Hepatocyte (in vitro differentiated cells): ENCODE data around the gene SERPINA6. TPM values are rescaled to one million over a fixed set of nuclear protein-coding genes. Genes with fewer than 3 reads are reported as not detected.

Source experiments
- DNase-seq: peaks from one replicate; pipeline ENCODE4 v3.0.0-alpha.2; 2016; ENCODE audit warnings: low spot score
- H2AFZ ChIP-seq: fragments of 200-600 bp; sonication (generic); 2 replicates; pipeline ENCODE4 v1.6.0; 2016; ENCODE audit warnings: antibody characterized with exemption, mild to moderate bottlenecking
- H3K27ac ChIP-seq: fragments of 200-600 bp; sonication (generic); 2 replicates; pipeline ENCODE4 v1.5.1; 2016; ENCODE audit warnings: mild to moderate bottlenecking
- H3K27me3 ChIP-seq: fragments of 200-600 bp; sonication (generic); 2 replicates; pipeline ENCODE4 v1.6.1; 2016
- H3K36me3 ChIP-seq: fragments of 200-600 bp; sonication (generic); replicated peaks from 2 replicates; pipeline ENCODE4 v1.5.1; 2016; ENCODE audit warnings: low read depth; ENCODE audit not compliant: insufficient read depth
- H3K4me1 ChIP-seq: fragments of 200-600 bp; sonication (generic); 2 replicates; pipeline ENCODE4 v1.5.1; 2016; ENCODE audit warnings: mild to moderate bottlenecking, moderate library complexity; ENCODE audit not compliant: insufficient read depth
- H3K4me2 ChIP-seq: fragments of 200-600 bp; sonication (generic); 2 replicates; pipeline ENCODE4 v1.6.0; 2016
- H3K4me3 ChIP-seq: fragments of 200-600 bp; sonication (generic); 2 replicates; pipeline ENCODE4 v1.5.1; 2016; ENCODE audit warnings: mild to moderate bottlenecking
- H3K79me2 ChIP-seq: fragments of 200-600 bp; sonication (generic); 2 replicates; pipeline ENCODE4 v1.6.0; 2017; ENCODE audit warnings: mild to moderate bottlenecking
- H3K9me2 ChIP-seq: fragments of 200-600 bp; sonication (generic); replicated peaks from 2 replicates; pipeline ENCODE4 v1.6.0; 2017; ENCODE audit warnings: mild to moderate bottlenecking; ENCODE audit not compliant: insufficient read depth
- H3K9me3 ChIP-seq: fragments of 200-600 bp; sonication (generic); 2 replicates; pipeline ENCODE4 v1.5.1; 2016; ENCODE audit warnings: low read depth, mild to moderate bottlenecking
- H4K20me1 ChIP-seq: fragments of 200-600 bp; sonication (generic); 2 replicates; pipeline ENCODE4 v1.6.0; 2016; ENCODE audit warnings: mild to moderate bottlenecking; ENCODE audit not compliant: insufficient read depth, poor library complexity, severe bottlenecking
- CTCF ChIP-seq: fragments of 200-600 bp; sonication (generic); IDR thresholded peaks from 2 replicates; pipeline ENCODE4 v1.5.1; 2016; ENCODE audit warnings: antibody characterized with exemption, mild to moderate bottlenecking; ENCODE audit not compliant: poor library complexity
- EZH2 ChIP-seq: fragments of 200-600 bp; sonication (generic); IDR thresholded peaks from 2 replicates; pipeline ENCODE4 v1.6.1; 2016; ENCODE audit warnings: antibody characterized with exemption, mild to moderate bottlenecking, borderline replicate concordance
- EZH2phosphoT487 ChIP-seq: fragments of 200-600 bp; sonication (generic); IDR thresholded peaks from one replicate; pipeline ENCODE4 v1.6.1; 2018; ENCODE audit warnings: antibody characterized with exemption, mild to moderate bottlenecking, low read depth, moderate library complexity; ENCODE audit not compliant: unreplicated experiment, severe bottlenecking
- WGBS: methylation state at CpG from one replicate; pipeline ENCODE4 v1.1.6; 2016; ENCODE audit warnings: low lambda C conversion rate; ENCODE audit errors: missing lambda C conversion rate; 5-methylcytosine and 5-hydroxymethylcytosine counted together
- polyA plus RNA-seq: library from polyadenylated mRNA; unstranded; fragments of >200 nt; fragmentation: Nextera tagmentation; extraction: Ambion mirVana; gene quantifications from 2 replicates; pipeline ENCODE4 v1.2.1, GENCODE V29; 2016
- total RNA-seq: library from RNA; depleted of rRNA; stranded (reverse); fragments of >200 nt; gene quantifications from 2 replicates; pipeline ENCODE4 v1.2.3, GENCODE V29; 2014

SERPINA6 gene
- total and polyA plus RNA-seq, 2 experiments from 2014 or later: 132 to 135 TPM

- no peaks in the 10 kb centered on the region for H3K9me2 ChIP-seq
- H2AFZ ChIP-seq: no peak overlapping the region
- H3K79me2 ChIP-seq: no peaks in the 10 kb centered on the region
- peak overlapping the region; percentile 81 for H3K27ac ChIP-seq
- H3K27me3 ChIP-seq: no peaks in the 10 kb centered on the region
- H3K4me1 ChIP-seq: peaks cover 34% of the 10 kb centered on the region
- no peak for DNase-seq
- H4K20me1 ChIP-seq: no peaks in the 10 kb centered on the region
- no peaks in the 10 kb centered on the region for H3K36me3 ChIP-seq
- WGBS: 92% methylated on average over 3 of the region's 3 CpGs
- peak overlapping the region; percentile 60 for H3K4me2 ChIP-seq
- no peak overlapping the region for H3K4me3 ChIP-seq
- no peaks in the 10 kb centered on the region for H3K9me3 ChIP-seq
- no peak for TF ChIP-seq EZH2
- TF ChIP-seq CTCF: no peak
- no peak for TF ChIP-seq EZH2phosphoT487
Observed at GRCh38 chr14:94292526-94292871, 30.6 kb downstream of the SERPINA6 start.

GRCh38 chr14:94291906-94292525, 31.1 kb downstream of the SERPINA6 start:
- no peaks in the 10 kb centered on the region for H4K20me1 ChIP-seq
- no peaks in the 10 kb centered on the region for H3K36me3 ChIP-seq
- peak overlapping the region; percentile 81 for H3K27ac ChIP-seq
- DNase-seq: no peak
- WGBS: 80% methylated on average over 15 of the region's 15 CpGs
- no peaks in the 10 kb centered on the region for H3K9me3 ChIP-seq
- TF ChIP-seq EZH2 (no peak), EZH2phosphoT487 (no peak), CTCF (no peak)
- H3K4me3 ChIP-seq: no peak overlapping the region
- no peak overlapping the region for H2AFZ ChIP-seq
- H3K9me2 ChIP-seq: no peaks in the 10 kb centered on the region
- H3K79me2 ChIP-seq: no peaks in the 10 kb centered on the region
- H3K4me2 ChIP-seq: peak overlapping the region; percentile 60
- no peaks in the 10 kb centered on the region for H3K27me3 ChIP-seq
- peaks cover 31% of the 10 kb centered on the region for H3K4me1 ChIP-seq

- Histone ChIP-seq H3K36me3 (no peaks in the 10 kb centered on the region), H3K4me1 (peaks cover 25% of the 10 kb centered on the region), H4K20me1 (no peaks in the 10 kb centered on the region), H2AFZ (no peak overlapping the region), H3K27me3 (no peaks in the 10 kb centered on the region), H3K9me3 (no peaks in the 10 kb centered on the region), H3K9me2 (no peaks in the 10 kb centered on the region), H3K27ac (peak overlapping the region; percentile 81), H3K4me2 (peak overlapping the region; percentile 60), H3K79me2 (no peaks in the 10 kb centered on the region), H3K4me3 (no peak overlapping the region)
- DNase-seq: no peak
- TF ChIP-seq CTCF: no peak
- no peak for TF ChIP-seq EZH2
- no peak for TF ChIP-seq EZH2phosphoT487
- 81% methylated on average over 13 of the region's 13 CpGs for WGBS
Observed at GRCh38 chr14:94291159-94291905, 31.8 kb downstream of the SERPINA6 start.
